Fibroblast of the aortic adventitia (primary cell): Measurements from ENCODE around the gene ANKRD29. TPM values are rescaled to one million over a fixed set of nuclear protein-coding genes. Genes with fewer than 3 reads are reported as not detected.

Source experiments
- DNase-seq: peaks from one replicate; pipeline ENCODE4 v3.0.0-alpha.2; 2010; ENCODE audit warnings: low read depth
- H3K4me3 ChIP-seq: 2 replicates; pipeline ENCODE4 v1.5.1; 2011; ENCODE audit warnings: low read depth, mild to moderate bottlenecking, control low read depth, low read length, moderate library complexity
- total RNA-seq: library from RNA; depleted of rRNA; stranded (reverse); fragments of >200 nt; gene quantifications from 2 replicates; pipeline ENCODE4 v1.2.3, GENCODE V29; 2012; ENCODE audit warnings: low replicate concordance
- TF ChIP-seq, protein P1 (sequence below): IDR thresholded peaks from 2 replicates; pipeline ENCODE4 v1.5.1; 2011; ENCODE audit warnings: mild to moderate bottlenecking, low read length, control low read depth, inconsistent platforms; ENCODE audit not compliant: insufficient read depth

The ANKRD29 gene
- total RNA-seq, 1 donor = 17.4 TPM

DNA sequence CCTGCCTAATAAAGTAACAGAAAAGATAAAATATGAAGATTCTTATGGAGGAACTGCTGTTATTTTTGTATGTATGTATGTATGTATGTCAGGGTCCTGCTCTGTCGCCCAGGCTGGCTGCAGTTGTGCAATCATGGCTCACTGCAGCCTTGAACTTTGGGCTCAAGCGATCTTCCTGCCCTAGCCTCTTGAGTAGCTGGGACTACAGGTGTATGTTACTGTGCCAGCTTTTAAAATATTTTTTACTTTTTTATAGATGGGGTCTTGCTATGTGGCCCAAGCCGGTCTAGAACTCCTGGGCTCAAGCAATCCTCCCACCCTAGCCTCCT lies 26.7 kb downstream of the ANKRD29 start:
- TF ChIP-seq, protein P1, sequence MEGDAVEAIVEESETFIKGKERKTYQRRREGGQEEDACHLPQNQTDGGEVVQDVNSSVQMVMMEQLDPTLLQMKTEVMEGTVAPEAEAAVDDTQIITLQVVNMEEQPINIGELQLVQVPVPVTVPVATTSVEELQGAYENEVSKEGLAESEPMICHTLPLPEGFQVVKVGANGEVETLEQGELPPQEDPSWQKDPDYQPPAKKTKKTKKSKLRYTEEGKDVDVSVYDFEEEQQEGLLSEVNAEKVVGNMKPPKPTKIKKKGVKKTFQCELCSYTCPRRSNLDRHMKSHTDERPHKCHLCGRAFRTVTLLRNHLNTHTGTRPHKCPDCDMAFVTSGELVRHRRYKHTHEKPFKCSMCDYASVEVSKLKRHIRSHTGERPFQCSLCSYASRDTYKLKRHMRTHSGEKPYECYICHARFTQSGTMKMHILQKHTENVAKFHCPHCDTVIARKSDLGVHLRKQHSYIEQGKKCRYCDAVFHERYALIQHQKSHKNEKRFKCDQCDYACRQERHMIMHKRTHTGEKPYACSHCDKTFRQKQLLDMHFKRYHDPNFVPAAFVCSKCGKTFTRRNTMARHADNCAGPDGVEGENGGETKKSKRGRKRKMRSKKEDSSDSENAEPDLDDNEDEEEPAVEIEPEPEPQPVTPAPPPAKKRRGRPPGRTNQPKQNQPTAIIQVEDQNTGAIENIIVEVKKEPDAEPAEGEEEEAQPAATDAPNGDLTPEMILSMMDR = no peak

DNA sequence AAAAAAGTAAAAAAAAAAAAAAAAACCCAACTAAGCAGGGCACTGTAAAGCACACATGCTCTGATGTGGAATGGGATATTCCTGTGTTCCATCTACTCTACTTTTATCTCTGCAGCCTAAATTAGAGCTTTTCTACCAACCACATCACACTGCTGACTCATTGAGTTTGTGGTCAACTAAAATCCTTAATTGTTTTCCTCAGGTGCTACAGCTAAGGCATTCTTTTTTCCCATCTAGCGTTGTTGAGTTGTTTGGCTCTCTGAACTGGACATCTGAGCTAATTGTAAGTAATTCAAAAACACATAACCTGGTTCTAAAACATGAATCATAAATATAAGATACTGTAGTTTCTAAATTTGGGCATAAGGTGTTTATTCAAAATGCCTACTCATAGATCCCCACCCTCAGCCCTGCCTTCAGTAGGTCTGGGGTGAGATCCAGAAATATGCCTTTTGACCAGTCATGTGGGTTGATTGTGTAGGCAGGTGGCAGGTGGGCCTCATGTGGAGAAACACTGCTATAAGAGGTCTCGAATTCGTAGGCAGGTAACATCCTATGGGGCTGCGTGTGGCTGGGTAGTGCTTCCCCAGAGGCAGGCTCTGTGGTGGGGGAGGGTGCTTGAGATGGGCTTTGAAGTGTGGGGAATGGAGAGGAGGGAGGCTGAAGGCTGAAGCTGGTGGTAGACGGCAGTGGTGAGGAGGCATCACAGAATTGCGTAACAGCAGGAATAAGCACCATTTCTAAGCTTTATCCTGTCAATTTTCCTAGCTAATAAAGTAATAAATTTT lies 27.2 kb downstream of the ANKRD29 start:
- no peak overlapping the region for H3K4me3 ChIP-seq
- no peak for DNase-seq
- TF ChIP-seq, protein P1 = no peak

More for the DNA sequence above, 26.7 kb downstream of the ANKRD29 start:
- DNase-seq = no peak
- H3K4me3 ChIP-seq = no peak overlapping the region

DNA sequence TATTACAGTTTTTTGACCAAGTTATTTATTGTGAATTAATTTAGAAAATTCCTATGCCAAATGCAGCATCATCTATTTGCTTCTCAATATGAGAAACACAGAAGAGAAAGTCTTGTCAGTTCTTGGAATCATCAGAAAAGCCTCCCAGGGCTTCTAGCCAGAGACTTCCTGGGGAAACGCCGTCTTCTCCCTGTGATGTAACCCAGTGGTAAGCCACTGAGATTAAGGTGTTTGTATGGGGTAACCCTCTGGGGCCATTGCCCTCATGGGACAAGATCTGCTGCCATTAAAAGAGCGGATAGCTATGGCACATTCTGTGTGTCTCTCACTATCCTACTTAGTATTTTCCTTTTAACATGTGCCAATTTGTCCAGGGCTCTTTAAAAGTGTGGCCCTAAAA lies 28.0 kb downstream of the ANKRD29 start:
- DNase-seq = peak; percentile 32
- no peak overlapping the region for H3K4me3 ChIP-seq
- TF ChIP-seq, protein P1 = no peak

DNA sequence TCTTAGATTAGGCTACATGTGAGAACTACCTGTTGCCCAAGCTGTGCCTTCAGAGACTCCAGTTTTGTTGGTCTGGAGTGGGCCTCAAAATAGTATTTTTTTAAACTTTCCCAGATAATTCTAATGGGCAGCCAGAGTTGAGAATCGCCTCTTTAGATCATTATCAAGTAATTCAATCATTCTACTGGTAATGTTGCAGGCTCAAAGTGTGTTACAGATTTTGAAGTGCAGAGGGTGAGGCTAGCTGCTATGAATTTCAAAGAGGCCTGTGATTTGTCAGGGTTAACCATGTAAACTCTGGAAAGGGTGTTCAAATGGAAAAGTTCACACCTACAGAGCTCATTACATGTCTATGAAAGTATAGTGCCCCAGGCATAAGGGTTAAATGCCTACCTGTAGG lies 30.1 kb downstream of the ANKRD29 start:
- H3K4me3 ChIP-seq = no peak overlapping the region
- TF ChIP-seq, protein P1 = no peak
- DNase-seq = no peak

DNA sequence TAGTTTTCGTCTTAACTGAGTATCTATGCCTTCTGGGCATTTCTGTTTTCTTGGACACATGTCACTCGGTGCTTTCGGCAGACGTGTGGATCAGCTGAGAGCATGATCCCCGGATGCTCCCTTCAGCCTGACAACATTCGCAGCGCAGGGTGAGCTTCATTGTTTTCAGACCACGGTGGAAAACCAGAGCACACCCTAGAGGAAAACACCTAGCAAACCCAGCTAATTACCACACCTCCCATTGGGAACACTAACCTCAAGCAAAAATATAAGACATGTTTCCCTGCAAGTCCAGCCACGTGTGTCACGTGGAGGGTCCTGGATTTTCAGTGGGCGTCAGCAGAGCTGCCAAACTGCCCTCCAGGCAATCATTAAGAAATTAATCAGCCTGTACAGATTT lies 31.0 kb downstream of the ANKRD29 start:
- H3K4me3 ChIP-seq = no peak overlapping the region
- TF ChIP-seq, protein P1 = no peak
- DNase-seq = no peak

DNA sequence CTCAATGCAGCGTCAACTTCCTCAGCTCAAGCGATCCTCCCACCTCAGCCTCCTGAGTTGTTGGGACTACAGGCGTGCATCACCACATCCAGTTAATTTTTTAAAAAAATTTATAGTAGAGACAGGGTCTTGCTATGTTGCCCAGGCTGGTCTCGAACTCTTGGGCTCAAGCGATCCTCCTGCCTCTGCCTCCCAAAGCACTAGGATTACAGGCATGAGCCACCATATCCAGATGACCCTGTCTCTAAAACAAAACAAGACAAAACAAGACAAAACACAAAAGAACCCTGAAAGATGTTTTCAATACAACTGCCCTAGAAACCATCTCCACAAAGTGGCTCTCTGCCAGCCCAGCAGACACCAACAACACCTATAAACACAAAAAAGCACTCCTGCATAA lies 31.4 kb downstream of the ANKRD29 start:
- H3K4me3 ChIP-seq = no peak overlapping the region
- no peak for DNase-seq
- TF ChIP-seq, protein P1 = no peak
